Stimulated activated CD8-positive, alpha-beta memory T cell treated with anti-CD3 and anti-CD28 coated beads, Interleukin-15, amount 100 ng/mL, for 1 hour (primary cell): ENCODE measurements around the gene ASTN2.

Experiments used
- DNase-seq: peaks from one replicate; pipeline ENCODE4 v3.0.0-alpha.2; 2020; ENCODE audit warnings: low read depth

ASTN2 gene

GRCh38 chr9:117359910-117360309 is 54.9 kb downstream of the ASTN2 start:
- DNase-seq = no peak

GRCh38 chr9:117355542-117355941 is 59.3 kb downstream of the ASTN2 start:
- no peak for DNase-seq

GRCh38 chr9:117354997-117355396 is 59.9 kb downstream of the ASTN2 start:
- no peak for DNase-seq

GRCh38 chr9:117354244-117354847 is 60.5 kb downstream of the ASTN2 start:
- DNase-seq = no peak

GRCh38 chr9:117344892-117345660 is 69.8 kb downstream of the ASTN2 start:
- no peak for DNase-seq

GRCh38 chr9:117343427-117343826 is 71.4 kb downstream of the ASTN2 start:
- DNase-seq = no peak

- no peak for DNase-seq
Measured at GRCh38 chr9:117341151-117341550, 73.7 kb downstream of the ASTN2 start.

- no peak for DNase-seq
Measured at GRCh38 chr9:117340422-117340821, 74.4 kb downstream of the ASTN2 start.

- no peak for DNase-seq
Measured at GRCh38 chr9:117335837-117336433, 78.9 kb downstream of the ASTN2 start.

- no peak for DNase-seq
Measured at GRCh38 chr9:117334101-117334500, 80.8 kb downstream of the ASTN2 start.

- DNase-seq = no peak
Measured at GRCh38 chr9:117325831-117326230, 89.0 kb downstream of the ASTN2 start.

- no peak for DNase-seq
Measured at GRCh38 chr9:117325110-117325731, 89.6 kb downstream of the ASTN2 start.

GRCh38 chr9:117323390-117323789 is 91.5 kb downstream of the ASTN2 start:
- no peak for DNase-seq

GRCh38 chr9:117317192-117317591 is 97.7 kb downstream of the ASTN2 start:
- no peak for DNase-seq

- no peak for DNase-seq
Measured at GRCh38 chr9:117315236-117315635, 99.6 kb downstream of the ASTN2 start.

- no peak for DNase-seq
Measured at GRCh38 chr9:117313989-117314388, 100.9 kb downstream of the ASTN2 start.

GRCh38 chr9:117307701-117308100 is 107.2 kb downstream of the ASTN2 start:
- DNase-seq = no peak

GRCh38 chr9:117306032-117306431 is 108.8 kb downstream of the ASTN2 start:
- no peak for DNase-seq

- DNase-seq = no peak
Measured at GRCh38 chr9:117305454-117305853, 109.4 kb downstream of the ASTN2 start.

- no peak for DNase-seq
Measured at GRCh38 chr9:117304549-117304948, 110.3 kb downstream of the ASTN2 start.

GRCh38 chr9:117303643-117304230 is 111.1 kb downstream of the ASTN2 start:
- DNase-seq = no peak

- DNase-seq = no peak
Measured at GRCh38 chr9:117302487-117302886, 112.4 kb downstream of the ASTN2 start.
